Memory B cell (primary cell): ENCODE results near the gene FCRL6.

Source experiments
- ATAC-seq: fragments of 150-1000 bp; cut with Tn5 transposase; 2 replicates; pipeline ENCODE4 v1.10.0; 2021; ENCODE audit warnings: low read depth, mild to moderate bottlenecking, moderate library complexity
- DNase-seq, 2 donors: peaks; one replicate each; pipeline ENCODE4 v3.0.0; 2022; ENCODE audit warnings: low spot score in 2 of 2
- H3K27ac Mint-ChIP-seq: one replicate; pipeline ENCODE4 v1.8.0; 2022; ENCODE audit warnings: mild to moderate bottlenecking, moderate library complexity, mixed read lengths
- H3K27me3 Mint-ChIP-seq: one replicate; pipeline ENCODE4 v1.8.0; 2022; ENCODE audit warnings: mixed read lengths
- H3K36me3 Mint-ChIP-seq: one replicate; pipeline ENCODE4 v1.8.0; 2022; ENCODE audit warnings: mild to moderate bottlenecking, mixed read lengths
- H3K4me1 Mint-ChIP-seq: one replicate; pipeline ENCODE4 v1.8.0; 2022; ENCODE audit warnings: mixed read lengths
- H3K4me3 Mint-ChIP-seq: one replicate; pipeline ENCODE4 v1.8.0; 2022; ENCODE audit warnings: mild to moderate bottlenecking, moderate library complexity, mixed read lengths
- H3K9me3 Mint-ChIP-seq: one replicate; pipeline ENCODE4 v1.8.0; 2022; ENCODE audit warnings: mixed read lengths

FCRL6 gene

GRCh38 chr1:159802111-159802510, at the start of gene FCRL6:
TSS of gene FCRL6 (plus strand) at chr1:159802360. CDS start at chr1:159802425, 65 bp downstream.
- H3K9me3 Mint-ChIP-seq, result no peaks in the 10 kb centered on the region
- H3K4me1 Mint-ChIP-seq, result peaks cover 5% of the 10 kb centered on the region
- H3K27ac Mint-ChIP-seq, result no peak within 1 kb of the TSS
- peaks cover 27% of the 10 kb centered on the region for H3K27me3 Mint-ChIP-seq
- H3K36me3 Mint-ChIP-seq, result no peaks in the 10 kb centered on the region
- DNase-seq, result no peak
- H3K4me3 Mint-ChIP-seq, result no peak within 1 kb of the TSS
- no peak for ATAC-seq

GRCh38 chr1:159753386-159753785, 48.8 kb upstream of the FCRL6 start:
- Mint-ChIP-seq H3K36me3 (no peaks in the 10 kb centered on the region), H3K4me1 (no peaks in the 10 kb centered on the region), H3K27ac (no peak overlapping the region), H3K4me3 (no peak overlapping the region), H3K27me3 (peaks cover 10% of the 10 kb centered on the region), H3K9me3 (no peaks in the 10 kb centered on the region)
- ATAC-seq (no peak), DNase-seq (no peak)

GRCh38 chr1:159755451-159756007, 46.6 kb upstream of the FCRL6 start:
- Mint-ChIP-seq H3K4me3 (no peak overlapping the region), H3K27me3 (peaks cover 10% of the 10 kb centered on the region), H3K27ac (no peak overlapping the region), H3K36me3 (no peaks in the 10 kb centered on the region), H3K9me3 (no peaks in the 10 kb centered on the region), H3K4me1 (no peaks in the 10 kb centered on the region)
- DNase-seq (no peak), ATAC-seq (no peak)

- H3K27me3 Mint-ChIP-seq, result peaks cover 8% of the 10 kb centered on the region
- H3K4me3 Mint-ChIP-seq, result no peak overlapping the region
- H3K27ac Mint-ChIP-seq, result no peak overlapping the region
- H3K4me1 Mint-ChIP-seq, result no peaks in the 10 kb centered on the region
- DNase-seq, result no peak
- H3K9me3 Mint-ChIP-seq, result no peaks in the 10 kb centered on the region
- no peak for ATAC-seq
- no peaks in the 10 kb centered on the region for H3K36me3 Mint-ChIP-seq
Measured at GRCh38 chr1:159756397-159756796, 45.8 kb upstream of the FCRL6 start.

- H3K9me3 Mint-ChIP-seq, result no peaks in the 10 kb centered on the region
- no peak overlapping the region for H3K27ac Mint-ChIP-seq
- ATAC-seq (no peak), DNase-seq (no peak)
- H3K36me3 Mint-ChIP-seq, result no peaks in the 10 kb centered on the region
- no peak overlapping the region for H3K4me3 Mint-ChIP-seq
- no peaks in the 10 kb centered on the region for H3K4me1 Mint-ChIP-seq
- peaks cover 20% of the 10 kb centered on the region for H3K27me3 Mint-ChIP-seq
Measured at GRCh38 chr1:159763686-159764085, 38.5 kb upstream of the FCRL6 start.

GRCh38 chr1:159765806-159766205, 36.4 kb upstream of the FCRL6 start:
- H3K27ac Mint-ChIP-seq, result no peak overlapping the region
- ATAC-seq (no peak), DNase-seq (no peak)
- H3K27me3 Mint-ChIP-seq, result peaks cover 20% of the 10 kb centered on the region
- no peak overlapping the region for H3K4me3 Mint-ChIP-seq
- no peaks in the 10 kb centered on the region for H3K9me3 Mint-ChIP-seq
- H3K36me3 Mint-ChIP-seq, result no peaks in the 10 kb centered on the region
- no peaks in the 10 kb centered on the region for H3K4me1 Mint-ChIP-seq

- no peak overlapping the region for H3K27ac Mint-ChIP-seq
- no peak overlapping the region for H3K4me3 Mint-ChIP-seq
- ATAC-seq (no peak), DNase-seq (no peak)
- no peaks in the 10 kb centered on the region for H3K36me3 Mint-ChIP-seq
- no peaks in the 10 kb centered on the region for H3K9me3 Mint-ChIP-seq
- no peaks in the 10 kb centered on the region for H3K4me1 Mint-ChIP-seq
- H3K27me3 Mint-ChIP-seq, result peaks cover 9% of the 10 kb centered on the region
Measured at GRCh38 chr1:159771127-159771895, 30.8 kb upstream of the FCRL6 start.

GRCh38 chr1:159774465-159774864, 27.7 kb upstream of the FCRL6 start:
- peaks cover 6% of the 10 kb centered on the region for H3K4me1 Mint-ChIP-seq
- no peaks in the 10 kb centered on the region for H3K36me3 Mint-ChIP-seq
- H3K27ac Mint-ChIP-seq, result no peak overlapping the region
- ATAC-seq (no peak), DNase-seq (no peak)
- no peaks in the 10 kb centered on the region for H3K9me3 Mint-ChIP-seq
- peaks cover 3% of the 10 kb centered on the region for H3K27me3 Mint-ChIP-seq
- H3K4me3 Mint-ChIP-seq, result no peak overlapping the region

GRCh38 chr1:159775716-159776115, 26.4 kb upstream of the FCRL6 start:
- Mint-ChIP-seq H3K27ac (no peak overlapping the region), H3K4me1 (peaks cover 10% of the 10 kb centered on the region), H3K27me3 (peaks cover 3% of the 10 kb centered on the region), H3K4me3 (no peak overlapping the region), H3K9me3 (no peaks in the 10 kb centered on the region), H3K36me3 (no peaks in the 10 kb centered on the region)
- no peak for DNase-seq
- no peak for ATAC-seq

GRCh38 chr1:159778266-159778665, 23.9 kb upstream of the FCRL6 start:
- H3K27ac Mint-ChIP-seq, result no peak overlapping the region
- H3K9me3 Mint-ChIP-seq, result no peaks in the 10 kb centered on the region

GRCh38 chr1:159779403-159779851, 22.7 kb upstream of the FCRL6 start:
- no peaks in the 10 kb centered on the region for H3K9me3 Mint-ChIP-seq
- H3K4me1 Mint-ChIP-seq, result peaks cover 16% of the 10 kb centered on the region
- DNase-seq (no peak), ATAC-seq (no peak)
- H3K27me3 Mint-ChIP-seq, result no peaks in the 10 kb centered on the region
- H3K36me3 Mint-ChIP-seq, result no peaks in the 10 kb centered on the region
- H3K4me3 Mint-ChIP-seq, result peak overlapping the region; percentile 70
- no peak overlapping the region for H3K27ac Mint-ChIP-seq

More at GRCh38 chr1:159778266-159778665, 23.9 kb upstream of the FCRL6 start:
- Mint-ChIP-seq H3K36me3 (no peaks in the 10 kb centered on the region), H3K4me3 (no peak overlapping the region), H3K4me1 (peaks cover 16% of the 10 kb centered on the region), H3K27me3 (peaks cover under 1% of the 10 kb centered on the region)
- no peak for DNase-seq
- no peak for ATAC-seq

GRCh38 chr1:159780583-159781582, 21.3 kb upstream of the FCRL6 start, which contains the start of gene DUSP23:
TSS of gene DUSP23 (plus strand) at chr1:159780962. CDS start at chr1:159781101, 139 bp downstream.
- ATAC-seq (peak; percentile 95), DNase-seq (peak; percentile 88 to 95)
- H3K4me3 Mint-ChIP-seq, result peak within 1 kb of the TSS; percentile 85
- H3K9me3 Mint-ChIP-seq, result no peaks in the 10 kb centered on the region
- H3K27me3 Mint-ChIP-seq, result no peaks in the 10 kb centered on the region
- H3K36me3 Mint-ChIP-seq, result no peaks in the 10 kb centered on the region
- peaks cover 16% of the 10 kb centered on the region for H3K4me1 Mint-ChIP-seq
- H3K27ac Mint-ChIP-seq, result peak within 1 kb of the TSS; percentile 65

GRCh38 chr1:159781992-159782391, 20.2 kb upstream of the FCRL6 start:
- H3K9me3 Mint-ChIP-seq, result no peaks in the 10 kb centered on the region
- H3K36me3 Mint-ChIP-seq, result no peaks in the 10 kb centered on the region
- ATAC-seq (no peak), DNase-seq (no peak)
- no peaks in the 10 kb centered on the region for H3K27me3 Mint-ChIP-seq
- H3K27ac Mint-ChIP-seq, result no peak overlapping the region
- peak overlapping the region; percentile 85 for H3K4me3 Mint-ChIP-seq
- H3K4me1 Mint-ChIP-seq, result peaks cover 16% of the 10 kb centered on the region

- ATAC-seq (no peak), DNase-seq (no peak)
- Mint-ChIP-seq H3K9me3 (no peaks in the 10 kb centered on the region), H3K36me3 (no peaks in the 10 kb centered on the region), H3K27ac (no peak overlapping the region), H3K27me3 (no peaks in the 10 kb centered on the region), H3K4me3 (no peak overlapping the region), H3K4me1 (peaks cover 16% of the 10 kb centered on the region)
Measured at GRCh38 chr1:159783724-159784123, 18.4 kb upstream of the FCRL6 start.
